Stimulated activated CD8-positive, alpha-beta memory T cell treated with anti-CD3 and anti-CD28 coated beads, Interleukin-7, amount 100 ng/mL, for 24 hours (primary cell): ENCODE measurements around the gene LRP1.

Source experiments
- DNase-seq: peaks from one replicate; pipeline ENCODE4 v3.0.0-alpha.2; 2020; ENCODE audit warnings: low read depth

LRP1 gene

GRCh38 chr12:57211791-57212700 is 83.8 kb downstream of the LRP1 start:
- no peak for DNase-seq

GRCh38 chr12:57212701-57213057 is 84.4 kb downstream of the LRP1 start:
- no peak for DNase-seq

GRCh38 chr12:57213058-57213715 is 84.9 kb downstream of the LRP1 start:
- peak; percentile 69 for DNase-seq

DNA sequence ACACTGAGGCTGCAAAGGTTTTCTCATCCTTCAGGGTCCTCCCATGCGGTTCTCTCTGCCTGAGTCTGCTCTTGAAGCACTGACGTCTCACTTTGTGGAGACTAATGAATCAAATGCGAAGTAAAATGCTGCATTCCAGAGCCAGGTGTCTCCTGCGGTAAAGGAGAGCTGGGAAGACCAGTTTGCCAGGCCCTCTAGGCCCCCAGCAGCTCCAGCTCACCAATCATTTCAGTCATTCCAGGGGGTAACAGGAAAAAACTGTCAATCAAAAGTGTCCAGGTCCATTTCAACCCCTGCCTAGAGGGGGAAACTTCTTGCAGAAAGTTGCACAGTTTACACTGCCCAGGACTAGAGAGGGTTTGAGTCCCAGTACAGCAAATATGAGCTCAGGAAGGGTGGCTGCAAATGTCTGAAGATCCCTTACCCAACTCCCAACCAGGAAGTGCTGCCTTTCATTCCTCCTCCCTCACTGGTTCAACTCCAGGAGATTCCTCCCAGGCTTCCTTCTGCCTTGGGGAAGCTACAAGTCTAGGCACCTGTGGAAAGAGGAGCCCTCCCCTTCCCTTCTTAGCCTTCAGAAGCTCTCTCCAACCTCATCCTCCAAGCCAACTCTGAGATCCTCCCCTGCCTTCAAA is 85.6 kb downstream of the LRP1 start:
- DNase-seq: no peak

DNA sequence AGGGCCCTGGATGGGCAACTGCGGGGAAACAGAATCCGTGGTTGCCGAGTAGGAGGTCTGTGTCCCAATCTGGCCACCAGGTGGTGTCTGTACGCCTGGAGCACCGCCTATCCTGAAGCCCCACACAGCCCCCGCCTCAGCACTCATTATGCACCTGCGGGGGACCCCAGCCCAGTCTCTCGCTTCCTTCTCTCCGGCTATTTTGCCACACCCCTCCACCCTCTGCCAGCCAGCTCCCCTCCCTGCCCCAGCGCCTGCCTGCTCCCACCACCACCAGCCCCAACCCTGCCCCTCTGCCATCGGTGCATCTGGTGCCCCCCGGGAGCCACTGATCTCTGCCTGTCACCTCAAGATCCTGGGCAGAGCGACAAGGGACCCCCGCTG is 86.1 kb downstream of the LRP1 start:
- peak; percentile 41 for DNase-seq

DNA sequence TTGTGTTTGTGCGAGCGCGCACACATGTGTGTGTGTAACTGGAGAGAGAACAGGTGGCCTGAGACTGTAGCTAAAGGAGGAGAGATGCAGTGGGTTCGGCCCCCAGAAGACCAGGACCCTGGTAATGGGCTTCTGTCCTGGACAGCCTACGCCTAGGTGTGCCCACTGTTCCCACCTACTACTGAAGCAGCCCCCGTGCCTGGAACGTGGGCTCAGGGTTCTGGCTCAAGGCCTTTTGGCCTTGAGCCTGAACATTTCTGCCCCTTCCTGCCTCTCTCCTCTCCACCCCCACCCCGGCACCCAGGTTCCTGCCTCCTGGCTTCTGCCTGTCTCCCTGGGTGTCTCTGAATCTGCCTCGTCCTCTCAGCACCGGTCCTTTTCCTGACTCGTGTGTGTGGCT is 86.8 kb downstream of the LRP1 start:
- no peak for DNase-seq

DNA sequence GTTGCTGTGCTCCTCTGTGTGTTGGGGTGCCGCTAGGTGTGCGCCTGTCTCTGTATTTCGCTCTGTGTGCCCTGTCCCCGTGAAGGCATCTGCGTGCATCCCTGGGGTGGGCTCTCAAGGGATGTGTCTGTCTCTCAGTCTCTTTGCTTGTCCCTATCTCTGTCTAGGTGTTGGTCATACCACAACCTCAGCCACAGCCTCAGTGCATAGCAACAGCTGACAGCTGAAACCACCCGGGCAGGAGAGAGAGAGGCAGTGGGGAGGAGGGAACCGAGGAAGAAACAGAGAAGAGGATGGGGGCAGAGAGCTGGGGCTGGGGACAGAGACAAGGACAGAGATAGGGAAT is 87.4 kb downstream of the LRP1 start:
- DNase-seq: no peak

GRCh38 chr12:57216014-57216911 is 88.0 kb downstream of the LRP1 start, which contains the start of gene NXPH4:
Gene NXPH4 (plus strand): TSS chr12:57216794. CDS start chr12:57216970, 176 bp downstream.
- DNase-seq: no peak

DNA sequence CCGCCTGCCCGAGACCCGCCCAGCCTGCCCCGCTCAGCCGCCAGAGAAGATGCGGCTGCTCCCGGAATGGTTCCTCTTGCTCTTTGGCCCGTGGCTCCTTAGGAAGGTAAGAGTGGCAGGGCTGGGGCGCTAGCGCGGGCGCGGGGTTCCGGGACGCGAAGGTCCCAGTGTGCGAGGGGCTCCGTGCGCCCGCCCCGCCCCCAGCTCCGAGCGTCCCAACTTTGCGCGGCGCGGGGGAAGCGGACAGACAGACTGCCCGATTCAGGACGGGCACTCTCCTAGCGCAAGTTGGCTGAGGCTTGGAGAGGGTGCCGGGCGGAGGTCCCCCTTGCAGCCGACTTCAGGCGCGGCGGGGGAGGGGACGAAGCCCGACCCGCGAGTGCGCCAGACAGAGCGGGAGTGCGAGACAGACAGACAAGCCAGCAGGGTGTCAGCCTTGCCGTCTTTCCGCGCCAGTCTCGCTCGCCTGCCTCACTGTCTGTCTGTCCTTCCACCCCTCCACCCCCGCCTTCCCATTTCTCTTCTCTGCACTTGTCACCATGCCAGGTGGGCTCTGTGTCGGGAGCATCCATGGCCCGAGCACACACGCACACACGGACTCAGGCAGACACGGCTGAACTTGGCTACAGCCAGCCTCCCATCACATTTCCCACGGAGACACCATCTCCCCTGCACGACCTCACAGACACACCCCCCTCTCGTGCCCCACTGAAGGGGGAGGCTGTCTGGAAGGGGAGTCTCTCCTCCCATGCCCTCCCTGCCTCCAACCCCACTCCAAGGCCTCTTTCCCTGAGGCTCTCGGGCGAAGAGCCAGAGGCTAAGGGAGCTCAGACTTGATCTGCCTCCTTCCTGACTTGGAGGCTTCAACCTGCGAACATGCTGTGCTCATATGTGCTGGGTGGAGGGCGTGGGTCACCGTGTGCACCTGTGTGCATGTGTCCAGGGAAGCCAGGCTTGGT is 88.9 kb downstream of the LRP1 start:
- DNase-seq: no peak

- DNase-seq: no peak
Measured at GRCh38 chr12:57218030-57218853, 90.0 kb downstream of the LRP1 start.

DNA sequence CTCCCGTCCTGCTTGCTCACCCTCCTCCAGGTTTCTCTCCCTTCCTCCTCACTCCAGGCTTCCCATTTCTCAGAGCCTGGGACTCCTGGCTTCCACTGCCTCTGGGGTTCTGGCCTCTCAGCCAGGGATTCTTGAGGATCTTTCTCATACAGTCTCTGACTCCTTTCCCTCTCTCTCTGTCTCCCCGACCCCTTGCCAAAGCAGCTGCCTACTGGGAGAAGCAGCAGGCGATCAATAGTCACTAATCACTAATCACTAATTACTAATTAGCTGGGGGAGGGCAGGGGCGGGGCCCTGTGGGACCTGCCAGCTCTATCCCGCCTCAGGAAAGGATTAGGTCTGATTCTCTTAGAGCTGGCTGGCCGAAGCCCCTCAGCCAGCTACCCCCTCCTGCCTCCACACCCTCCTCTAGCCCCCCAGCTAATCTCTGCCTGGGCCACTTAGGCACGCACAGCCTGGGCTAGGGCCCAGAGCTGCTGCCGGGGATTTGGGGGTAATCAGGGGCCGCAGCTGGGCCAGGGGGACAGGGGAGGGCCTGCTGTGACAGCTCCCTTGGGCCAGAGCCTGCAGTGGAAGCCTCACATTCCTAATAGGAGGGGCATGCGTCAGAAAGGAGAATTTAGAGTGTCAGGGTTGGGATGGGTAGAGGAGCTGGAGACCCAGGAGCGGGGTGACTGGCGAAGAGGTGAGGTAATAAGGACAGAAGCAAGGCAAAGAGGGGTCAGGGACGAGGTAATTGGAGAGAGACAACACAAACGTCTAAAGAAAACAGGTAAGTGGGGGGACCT is 91.1 kb downstream of the LRP1 start:
- DNase-seq: no peak

GRCh38 chr12:57219993-57220754 is 91.9 kb downstream of the LRP1 start:
- DNase-seq: no peak

DNA sequence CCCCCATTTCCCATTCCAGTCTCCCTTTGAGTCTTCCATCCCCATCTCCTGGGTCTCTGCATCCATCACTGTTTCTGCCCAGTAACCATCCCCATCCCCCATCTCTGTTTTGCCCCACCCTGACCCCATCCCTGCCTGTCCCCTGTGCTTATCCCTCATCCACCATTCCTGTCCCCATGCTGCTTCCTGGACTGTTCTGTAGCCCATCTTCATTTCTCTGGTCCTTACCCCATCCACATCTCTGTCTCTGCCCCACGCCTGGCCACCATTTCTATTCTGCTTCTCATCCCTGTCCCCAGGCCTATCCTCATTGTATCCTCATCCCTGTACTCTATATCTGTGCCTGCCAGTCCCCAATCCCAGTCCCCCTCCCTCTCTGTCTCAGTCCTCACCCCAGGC is 92.5 kb downstream of the LRP1 start:
- no peak for DNase-seq

DNA sequence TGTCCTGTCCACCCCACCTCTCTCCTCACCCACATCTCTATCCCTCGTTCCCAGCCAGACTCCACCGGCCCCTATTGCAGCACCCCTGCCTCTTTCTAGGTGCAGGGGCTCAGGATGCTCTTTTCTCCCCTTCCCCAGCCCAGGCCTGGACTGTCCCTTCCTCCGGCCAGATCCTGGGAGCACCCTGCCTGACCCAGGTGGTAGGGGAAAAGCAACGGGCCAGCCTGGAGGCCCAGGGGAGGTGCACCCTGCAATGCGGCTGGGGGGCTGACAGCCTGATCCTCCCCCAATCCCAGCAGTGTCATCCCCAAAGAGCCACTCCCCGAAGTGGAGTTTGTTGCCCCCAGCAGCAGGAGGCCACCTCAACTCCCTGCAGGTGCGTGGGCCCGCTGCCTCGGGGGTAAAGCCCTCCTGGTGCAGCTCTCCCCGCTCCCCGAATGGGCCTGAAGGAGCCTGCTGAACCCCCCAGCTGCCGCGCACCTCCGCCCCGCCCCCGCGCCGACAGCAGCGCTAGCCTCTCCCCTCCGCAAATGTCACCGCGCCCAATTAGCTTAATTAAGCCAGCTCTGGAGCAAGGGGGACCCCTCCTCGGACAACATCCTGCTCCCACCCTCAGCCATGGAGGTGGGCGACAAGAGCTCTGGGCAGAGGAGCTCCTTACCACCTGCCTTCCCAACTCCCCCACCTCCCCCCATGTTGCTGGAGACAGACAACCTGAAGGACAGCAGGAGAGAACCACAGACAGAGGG is 93.1 kb downstream of the LRP1 start:
- DNase-seq: no peak

DNA sequence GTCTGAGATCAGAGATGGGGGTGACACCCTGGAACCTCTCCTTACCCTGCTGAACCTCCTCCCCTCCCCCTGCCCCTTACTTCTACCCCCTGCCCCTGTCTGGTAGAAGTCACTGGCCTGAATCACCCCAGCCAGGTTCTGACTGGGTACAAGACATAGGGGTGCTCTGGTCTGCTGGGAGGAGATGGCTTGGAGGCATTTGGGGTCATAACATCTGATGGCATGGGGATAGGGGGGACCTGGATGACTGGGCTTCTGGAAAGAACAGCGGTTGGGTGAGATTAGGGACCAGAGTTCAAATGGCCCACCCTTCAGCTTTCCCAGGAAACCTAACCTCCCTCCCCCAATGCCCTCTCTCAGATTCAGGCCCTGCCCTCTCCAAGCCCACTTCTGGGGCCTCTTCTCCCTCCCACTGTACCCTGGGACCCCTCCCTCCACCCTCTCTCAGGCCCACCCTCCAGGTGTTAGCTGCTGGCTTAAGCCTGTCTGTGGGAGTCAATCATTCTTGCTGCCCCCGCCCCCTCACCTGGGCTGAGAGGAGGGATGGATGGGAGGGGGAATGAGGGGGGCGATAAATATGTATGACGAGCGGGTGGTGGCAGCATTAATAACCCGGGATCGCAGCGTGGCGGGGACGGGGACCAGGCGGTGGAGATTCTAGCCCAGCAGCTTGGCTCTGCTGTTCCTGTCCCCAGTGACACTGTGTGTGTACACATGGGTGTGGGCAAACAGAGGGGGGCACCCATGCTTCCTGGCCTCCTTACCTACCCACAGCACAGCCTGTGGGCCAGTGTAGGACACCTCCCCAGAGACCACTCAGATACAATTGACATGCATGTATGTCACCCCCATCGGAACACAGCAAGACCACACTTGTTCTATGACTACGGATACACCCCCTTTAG is 94.3 kb downstream of the LRP1 start:
- DNase-seq: no peak
